HepG2 (cell line): ENCODE measurements around the gene CBX2. TPM values are rescaled to one million over a fixed set of nuclear protein-coding genes. Genes with fewer than 3 reads are reported as not detected.

Source experiments
- CBX1 ChIP-seq: IDR thresholded peaks from one replicate; pipeline ENCODE4 v1.6.1; 2016; ENCODE audit warnings: antibody characterized with exemption, low read depth
- CENPX ChIP-seq: sonication (generic); formaldehyde crosslinking; IDR thresholded peaks from 2 replicates; pipeline ENCODE4 v1.9.0; 2021; ENCODE audit warnings: mild to moderate bottlenecking, missing genetic modification reagents, moderate library complexity
- HDAC2 ChIP-seq: sonication (generic); formaldehyde crosslinking; IDR thresholded peaks from 2 replicates; pipeline ENCODE4 v1.4.0; 2020; ENCODE audit warnings: missing genetic modification reagents
- HOXD1 ChIP-seq: sonication (generic); formaldehyde crosslinking; IDR thresholded peaks from 2 replicates; pipeline ENCODE4 v1.5.0; 2020; ENCODE audit warnings: missing genetic modification reagents
- MAFK ChIP-seq, 2 experiments: IDR thresholded peaks in 1 of 2; conservative IDR thresholded peaks in 1 of 2; 2 replicates each; pipeline ENCODE4 v1.6.1; 2011; ENCODE audit warnings: improper control_type of control experiment in 2 of 2, low read length in 2 of 2
- MTA1 ChIP-seq: sonication (generic); formaldehyde crosslinking; IDR thresholded peaks from 2 replicates; pipeline ENCODE4 v1.4.0; 2020; ENCODE audit warnings: missing genetic modification reagents, mild to moderate bottlenecking, borderline replicate concordance
- MXI1 ChIP-seq: IDR thresholded peaks from 3 replicates; pipeline ENCODE4 v1.6.1; 2012; ENCODE audit warnings: low read depth, low read length, inconsistent platforms, borderline replicate concordance
- NPAS2 ChIP-seq: sonication (generic); formaldehyde crosslinking; IDR thresholded peaks from 2 replicates; pipeline ENCODE4 v1.8.0; 2022; ENCODE audit warnings: mild to moderate bottlenecking, missing genetic modification reagents, borderline replicate concordance
- SIX1 ChIP-seq: sonication (generic); formaldehyde crosslinking; IDR thresholded peaks from 2 replicates; pipeline ENCODE4 v1.4.0; 2020; ENCODE audit warnings: missing genetic modification reagents, borderline replicate concordance
- SMAD1 ChIP-seq: sonication (generic); formaldehyde crosslinking; IDR thresholded peaks from 2 replicates; pipeline ENCODE4 v1.4.0; 2020; ENCODE audit warnings: missing genetic modification reagents, low read depth, mild to moderate bottlenecking, borderline replicate concordance
- SNAPC2 ChIP-seq: sonication (generic); formaldehyde crosslinking; IDR thresholded peaks from 2 replicates; pipeline ENCODE4 v1.8.1; 2022; ENCODE audit warnings: mild to moderate bottlenecking, missing genetic modification reagents
- XRCC5 ChIP-seq: fragments of 200-400 bp; formaldehyde crosslinking; optimal IDR thresholded peaks from 2 replicates; pipeline ENCODE3; 2017; ENCODE audit warnings: mild to moderate bottlenecking, low read length
- ZFY ChIP-seq: sonication (generic); formaldehyde crosslinking; IDR thresholded peaks from 2 replicates; pipeline ENCODE4 v1.4.0; 2020; ENCODE audit warnings: missing genetic modification reagents
- ZNF12 ChIP-seq: sonication (generic); formaldehyde crosslinking; IDR thresholded peaks from 2 replicates; pipeline ENCODE4 v1.5.0; 2020; ENCODE audit warnings: missing genetic modification reagents
- ZNF235 ChIP-seq: sonication (generic); formaldehyde crosslinking; IDR thresholded peaks from 2 replicates; pipeline ENCODE4 v1.8.1; 2023; ENCODE audit warnings: mild to moderate bottlenecking, missing genetic modification reagents, borderline replicate concordance
- ZNF460 ChIP-seq: sonication (generic); formaldehyde crosslinking; IDR thresholded peaks from 2 replicates; pipeline ENCODE4 v1.5.1; 2020; ENCODE audit warnings: missing genetic modification reagents, mild to moderate bottlenecking, borderline replicate concordance
- ZNF563 ChIP-seq: sonication (generic); formaldehyde crosslinking; IDR thresholded peaks from 2 replicates; pipeline ENCODE4 v1.8.0; 2022; ENCODE audit warnings: mild to moderate bottlenecking, moderate library complexity, missing genetic modification reagents
- ZNF790 ChIP-seq: sonication (generic); formaldehyde crosslinking; IDR thresholded peaks from 2 replicates; pipeline ENCODE4 v1.8.0; 2022; ENCODE audit warnings: missing genetic modification reagents, mild to moderate bottlenecking, borderline replicate concordance
- polyA plus RNA-seq, 8 experiments: library from polyadenylated mRNA; depleted of rRNA in 3 of 8; stranded (reverse) in 7 of 8; unstranded in 1 of 8; fragments of >200 nt; fragmentation: Illumina TruSeq in 4 of 8; extraction: Trizol in 4 of 8; gene quantifications; 2 replicates each; pipeline versions ENCODE4 v1.2.1 to v1.2.3, GENCODE V29; 2011 to 2016; ENCODE audit warnings: low read depth in 4 of 8, missing spikeins in 1 of 8, mixed read lengths in 1 of 8; ENCODE audit not compliant: insufficient read depth in 1 of 8
- total RNA-seq, 5 experiments: library from RNA; depleted of rRNA; stranded (reverse); fragments of >200 nt; fragmentation: Illumina TruSeq; extraction: Trizol; gene quantifications; 2 replicates each; pipeline ENCODE4 v1.2.3, GENCODE V29; 2016; ENCODE audit warnings: low read depth in 1 of 5
- TF ChIP-seq, protein P1 (sequence below): sonication (generic); formaldehyde crosslinking; IDR thresholded peaks from 2 replicates; pipeline ENCODE4 v1.8.1; 2022; ENCODE audit warnings: low read depth, mild to moderate bottlenecking, missing genetic modification reagents
- TF ChIP-seq, protein P2 (sequence below): sonication (generic); formaldehyde crosslinking; IDR thresholded peaks from 2 replicates; pipeline ENCODE4 v1.5.0; 2020; ENCODE audit warnings: missing genetic modification reagents, mild to moderate bottlenecking, borderline replicate concordance
- TF ChIP-seq, protein P3 (sequence below): IDR thresholded peaks from 2 replicates; pipeline ENCODE4 v1.6.1; 2016; ENCODE audit warnings: low read depth, missing genetic modification reagents, missing compliant biosample characterization

Gene CBX2
- total and polyA plus RNA-seq, 2 of the 13 experiments (the other 11 are each of a cell fraction or from before 2014, with no cell fraction given), result 14.5 to 31.1 TPM

DNA sequence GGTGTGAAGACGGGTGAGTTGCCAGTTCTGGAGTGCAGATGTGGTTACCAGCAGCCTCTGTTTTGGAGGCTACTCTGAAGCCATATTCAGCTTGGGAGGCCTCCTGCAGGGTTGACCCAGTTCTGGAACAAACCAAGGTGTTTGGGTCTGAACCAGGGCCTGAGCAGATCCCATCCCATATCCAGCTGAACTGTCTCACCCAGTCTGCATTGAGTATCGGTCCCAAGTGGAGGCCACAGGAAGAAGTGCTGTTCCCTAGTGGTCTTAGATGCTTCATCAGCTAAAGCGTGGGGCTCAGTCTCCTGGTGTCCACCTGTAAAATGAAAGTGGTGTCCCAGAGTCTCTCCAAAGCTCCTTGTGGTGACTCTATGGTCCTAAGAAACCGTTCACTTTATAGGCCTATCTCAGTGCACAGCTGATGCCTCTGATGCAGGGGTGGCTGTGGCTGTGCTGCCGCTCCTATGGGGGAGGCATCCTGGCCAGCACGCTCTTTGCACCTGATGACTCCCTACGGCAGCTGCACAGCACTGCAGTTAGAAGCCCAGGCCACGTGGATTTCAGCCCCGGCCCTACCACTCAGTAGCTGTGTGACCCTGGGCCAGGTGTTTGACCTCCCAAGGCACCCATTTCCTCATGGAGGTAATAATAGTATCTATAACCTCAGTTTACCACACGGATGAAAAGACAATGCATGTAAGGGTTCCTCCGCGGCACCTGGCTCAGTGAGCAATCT, 40.2 kb downstream of the CBX2 start (continued):
- TF ChIP-seq, protein P1, sequence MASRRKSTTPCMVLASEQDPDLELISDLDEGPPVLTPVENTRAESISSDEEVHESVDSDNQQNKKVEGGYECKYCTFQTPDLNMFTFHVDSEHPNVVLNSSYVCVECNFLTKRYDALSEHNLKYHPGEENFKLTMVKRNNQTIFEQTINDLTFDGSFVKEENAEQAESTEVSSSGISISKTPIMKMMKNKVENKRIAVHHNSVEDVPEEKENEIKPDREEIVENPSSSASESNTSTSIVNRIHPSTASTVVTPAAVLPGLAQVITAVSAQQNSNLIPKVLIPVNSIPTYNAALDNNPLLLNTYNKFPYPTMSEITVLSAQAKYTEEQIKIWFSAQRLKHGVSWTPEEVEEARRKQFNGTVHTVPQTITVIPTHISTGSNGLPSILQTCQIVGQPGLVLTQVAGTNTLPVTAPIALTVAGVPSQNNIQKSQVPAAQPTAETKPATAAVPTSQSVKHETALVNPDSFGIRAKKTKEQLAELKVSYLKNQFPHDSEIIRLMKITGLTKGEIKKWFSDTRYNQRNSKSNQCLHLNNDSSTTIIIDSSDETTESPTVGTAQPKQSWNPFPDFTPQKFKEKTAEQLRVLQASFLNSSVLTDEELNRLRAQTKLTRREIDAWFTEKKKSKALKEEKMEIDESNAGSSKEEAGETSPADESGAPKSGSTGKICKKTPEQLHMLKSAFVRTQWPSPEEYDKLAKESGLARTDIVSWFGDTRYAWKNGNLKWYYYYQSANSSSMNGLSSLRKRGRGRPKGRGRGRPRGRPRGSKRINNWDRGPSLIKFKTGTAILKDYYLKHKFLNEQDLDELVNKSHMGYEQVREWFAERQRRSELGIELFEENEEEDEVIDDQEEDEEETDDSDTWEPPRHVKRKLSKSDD, result no peak
- no peak for TF ChIP-seq MAFK (conservative IDR thresholded peaks at IDR 0.05 in 1 of 2, IDR thresholded peaks at IDR 0.05 in 1 of 2; ENCODE audit: low read length in 2 of 2)
- peak; percentile 55; the same call in 1 of the 2 replicates for TF ChIP-seq HDAC2 (CRISPR knock-in tag)
- no peak for TF ChIP-seq ZNF790 (CRISPR knock-in tag)
- TF ChIP-seq, protein P2, sequence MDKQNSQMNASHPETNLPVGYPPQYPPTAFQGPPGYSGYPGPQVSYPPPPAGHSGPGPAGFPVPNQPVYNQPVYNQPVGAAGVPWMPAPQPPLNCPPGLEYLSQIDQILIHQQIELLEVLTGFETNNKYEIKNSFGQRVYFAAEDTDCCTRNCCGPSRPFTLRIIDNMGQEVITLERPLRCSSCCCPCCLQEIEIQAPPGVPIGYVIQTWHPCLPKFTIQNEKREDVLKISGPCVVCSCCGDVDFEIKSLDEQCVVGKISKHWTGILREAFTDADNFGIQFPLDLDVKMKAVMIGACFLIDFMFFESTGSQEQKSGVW (CRISPR knock-in tag), result 0 out of 2 replicates have a peak, but pooled peaks have one; percentile 56
- no peak; the same call in none of the 2 replicates for TF ChIP-seq MTA1 (CRISPR knock-in tag)
- TF ChIP-seq CENPX (CRISPR knock-in tag), result no peak
- TF ChIP-seq SMAD1 (CRISPR knock-in tag), result no peak
- TF ChIP-seq XRCC5, result no peak
- TF ChIP-seq HOXD1 (CRISPR knock-in tag), result no peak
- TF ChIP-seq SNAPC2 (CRISPR knock-in tag), result no peak
- TF ChIP-seq ZNF563 (CRISPR knock-in tag), result peak; percentile 93
- TF ChIP-seq MXI1, result peak; percentile 49; the same call in 1 of the 3 replicates
- TF ChIP-seq ZNF235, result no peak
- peak; percentile 40; the same call in 1 of the 2 replicates for TF ChIP-seq ZFY
- TF ChIP-seq NPAS2 (CRISPR knock-in tag), result no peak
- TF ChIP-seq CBX1, result no peak
- no peak for TF ChIP-seq ZNF460 (CRISPR knock-in tag)
- TF ChIP-seq SIX1 (CRISPR knock-in tag), result no peak
- TF ChIP-seq ZNF12 (CRISPR knock-in tag), result no peak
- TF ChIP-seq, protein P3, sequence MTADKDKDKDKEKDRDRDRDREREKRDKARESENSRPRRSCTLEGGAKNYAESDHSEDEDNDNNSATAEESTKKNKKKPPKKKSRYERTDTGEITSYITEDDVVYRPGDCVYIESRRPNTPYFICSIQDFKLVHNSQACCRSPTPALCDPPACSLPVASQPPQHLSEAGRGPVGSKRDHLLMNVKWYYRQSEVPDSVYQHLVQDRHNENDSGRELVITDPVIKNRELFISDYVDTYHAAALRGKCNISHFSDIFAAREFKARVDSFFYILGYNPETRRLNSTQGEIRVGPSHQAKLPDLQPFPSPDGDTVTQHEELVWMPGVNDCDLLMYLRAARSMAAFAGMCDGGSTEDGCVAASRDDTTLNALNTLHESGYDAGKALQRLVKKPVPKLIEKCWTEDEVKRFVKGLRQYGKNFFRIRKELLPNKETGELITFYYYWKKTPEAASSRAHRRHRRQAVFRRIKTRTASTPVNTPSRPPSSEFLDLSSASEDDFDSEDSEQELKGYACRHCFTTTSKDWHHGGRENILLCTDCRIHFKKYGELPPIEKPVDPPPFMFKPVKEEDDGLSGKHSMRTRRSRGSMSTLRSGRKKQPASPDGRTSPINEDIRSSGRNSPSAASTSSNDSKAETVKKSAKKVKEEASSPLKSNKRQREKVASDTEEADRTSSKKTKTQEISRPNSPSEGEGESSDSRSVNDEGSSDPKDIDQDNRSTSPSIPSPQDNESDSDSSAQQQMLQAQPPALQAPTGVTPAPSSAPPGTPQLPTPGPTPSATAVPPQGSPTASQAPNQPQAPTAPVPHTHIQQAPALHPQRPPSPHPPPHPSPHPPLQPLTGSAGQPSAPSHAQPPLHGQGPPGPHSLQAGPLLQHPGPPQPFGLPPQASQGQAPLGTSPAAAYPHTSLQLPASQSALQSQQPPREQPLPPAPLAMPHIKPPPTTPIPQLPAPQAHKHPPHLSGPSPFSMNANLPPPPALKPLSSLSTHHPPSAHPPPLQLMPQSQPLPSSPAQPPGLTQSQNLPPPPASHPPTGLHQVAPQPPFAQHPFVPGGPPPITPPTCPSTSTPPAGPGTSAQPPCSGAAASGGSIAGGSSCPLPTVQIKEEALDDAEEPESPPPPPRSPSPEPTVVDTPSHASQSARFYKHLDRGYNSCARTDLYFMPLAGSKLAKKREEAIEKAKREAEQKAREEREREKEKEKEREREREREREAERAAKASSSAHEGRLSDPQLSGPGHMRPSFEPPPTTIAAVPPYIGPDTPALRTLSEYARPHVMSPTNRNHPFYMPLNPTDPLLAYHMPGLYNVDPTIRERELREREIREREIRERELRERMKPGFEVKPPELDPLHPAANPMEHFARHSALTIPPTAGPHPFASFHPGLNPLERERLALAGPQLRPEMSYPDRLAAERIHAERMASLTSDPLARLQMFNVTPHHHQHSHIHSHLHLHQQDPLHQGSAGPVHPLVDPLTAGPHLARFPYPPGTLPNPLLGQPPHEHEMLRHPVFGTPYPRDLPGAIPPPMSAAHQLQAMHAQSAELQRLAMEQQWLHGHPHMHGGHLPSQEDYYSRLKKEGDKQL (CRISPR knock-in tag), result no peak
